Adrenal gland (tissue), 5 donors: ENCODE data around the gene PLP2.

ENCODE experiments used
- CTCF ChIP-seq, 6 experiments: fragments of 450-650 bp in 4 of 6; fragments of 200-600 bp in 2 of 6; sonication (generic) in 1 of 6; IDR thresholded peaks; 1 replicate in 5 of 6; 2 replicates in 1 of 6; pipeline versions ENCODE4 v1.5.1 to v1.8.0; 2016 to 2021; ENCODE audit warnings: antibody characterized with exemption in 6 of 6, mild to moderate bottlenecking in 2 of 6, moderate library complexity in 1 of 6
- POLR2A ChIP-seq, 2 donors: fragments of 450-650 bp; IDR thresholded peaks; one replicate each; pipeline ENCODE4 v1.6.1; 2017; ENCODE audit warnings: antibody characterized with exemption in 2 of 2, mild to moderate bottlenecking in 2 of 2, moderate library complexity in 1 of 2
- donor health status: DM: no; HTN: no; CAD: no.

GRCh38 chrX:49174723-49175122 is 3.0 kb downstream of the PLP2 start:
- no peak for TF ChIP-seq CTCF (IDR thresholded peaks at IDR 0.05)
- no peak for TF ChIP-seq POLR2A (IDR thresholded peaks at IDR 0.05)
